ENCODE results near the gene ISCU. TPM values are rescaled to one million over a fixed set of nuclear protein-coding genes. Genes with fewer than 3 reads are reported as not detected.

The ISCU gene
- total and polyA plus RNA-seq, 9 of the 15 experiments (the other 6 are each of a cell fraction or from before 2014, with no cell fraction given) = 15.9 to 92.5 (median 77.3) TPM

- TF ChIP-seq GTF2A2 (tag; IDR thresholded peaks at IDR 0.05) = no peak
- TF ChIP-seq FOXP4 (CRISPR knock-in tag; IDR thresholded peaks at IDR 0.05; ENCODE audit: borderline replicate concordance) = no peak
- TF ChIP-seq GABPB1 (CRISPR knock-in tag; IDR thresholded peaks at IDR 0.05) = no peak
- TF ChIP-seq ZFP36 (IDR thresholded peaks at IDR 0.05; ENCODE audit: low read depth, low read length, partially characterized antibody) = peak; percentile 20
- TF ChIP-seq FOXM1 (IDR thresholded peaks at IDR 0.05; ENCODE audit: low read depth) = no peak
- no peak for TF ChIP-seq FOXM1 (CRISPR knock-in tag; IDR thresholded peaks at IDR 0.05; ENCODE audit: low read depth)
- TF ChIP-seq IRF2 (CRISPR knock-in tag; IDR thresholded peaks at IDR 0.05) = 0 out of 2 replicates have a peak, but pooled peaks have one; percentile 56
- peak; percentile 32; the same call in 1 of the 2 replicates for TF ChIP-seq CBX1 (IDR thresholded peaks at IDR 0.05; ENCODE audit: low read depth)
- no peak for TF ChIP-seq MEF2D (tag; conservative IDR thresholded peaks at IDR 0.05; ENCODE audit: low read depth)
- no peak for TF ChIP-seq PHF8 (IDR thresholded peaks at IDR 0.05; ENCODE audit: borderline replicate concordance, low read length)
- no peak for TF ChIP-seq HINFP (tag; conservative IDR thresholded peaks at IDR 0.05; ENCODE audit: low read depth)
- no peak for TF ChIP-seq ZNF354B (CRISPR knock-in tag; IDR thresholded peaks at IDR 0.05)
- no peak for TF ChIP-seq CREB3L1 (IDR thresholded peaks at IDR 0.05; ENCODE audit: borderline replicate concordance, low read depth)
- TF ChIP-seq MCM2 (IDR thresholded peaks at IDR 0.05; ENCODE audit: low read depth) = no peak
- no peak for TF ChIP-seq ELK1 (CRISPR knock-in tag; IDR thresholded peaks at IDR 0.05)
- TF ChIP-seq STAT5A (IDR thresholded peaks at IDR 0.05; ENCODE audit: borderline replicate concordance, low read length) = no peak
- TF ChIP-seq ZNF764 (CRISPR knock-in tag; IDR thresholded peaks at IDR 0.05; ENCODE audit: low read depth) = no peak
- TF ChIP-seq ADNP (tag; IDR thresholded peaks at IDR 0.05) = peak; percentile 84
- TF ChIP-seq CHD1 (IDR thresholded peaks at IDR 0.05; ENCODE audit: low read length) = no peak
- no peak for TF ChIP-seq FOXJ2 (tag; IDR thresholded peaks at IDR 0.05)
These were observed 32.7 kb downstream of the ISCU start (continued) for GRCh38 chr12:108594960-108595710.
